ENCODE data around the gene GGCT. TPM values are rescaled to one million over a fixed set of nuclear protein-coding genes. Genes with fewer than 3 reads are reported as not detected.

GGCT gene
- total RNA-seq, 2 donors from 2014 or later: 46.4 to 48.9 TPM

GRCh38 chr7:30479202-30480120 is 25.2 kb downstream of the GGCT start:
- Mint-ChIP-seq H3K4me1 (peaks cover 3% of the 10 kb centered on the region), H3K36me3 (ENCODE audit: low read depth) (no peaks in the 10 kb centered on the region), H3K27ac (no peak overlapping the region), H3K27me3 (ENCODE audit: insufficient read depth) (peaks cover 40% of the 10 kb centered on the region), H3K4me3 (peak overlapping the region; percentile 71), H3K9me3 (no peaks in the 10 kb centered on the region)
- peak overlapping the region; percentile 85 for H3K4me3 ChIP-seq (ENCODE audit: low read length)
- H3K9me3 ChIP-seq (ENCODE audit: control insufficient read depth, low read length): peaks cover 8% of the 10 kb centered on the region
- peaks cover 4% of the 10 kb centered on the region for H3K4me1 ChIP-seq (ENCODE audit: control insufficient read depth, insufficient read depth, low read length)
- WGBS, 2 experiments (ENCODE audit: insufficient coverage in 1 of 2, insufficient read length in 1 of 2): 87 to 93% methylated on average over 7 to 14 of the region's 14 CpGs
- H3K27me3 ChIP-seq (ENCODE audit: control insufficient read depth, insufficient read depth, low read length, poor library complexity, severe bottlenecking): peaks cover 74% of the 10 kb centered on the region
- H3K36me3 ChIP-seq (ENCODE audit: control insufficient read depth, insufficient read depth, low read length): no peaks in the 10 kb centered on the region
- H3K9ac ChIP-seq (ENCODE audit: extremely low read depth, low read length, poor library complexity, severe bottlenecking): no peak overlapping the region
- TF ChIP-seq CTCF (conservative IDR thresholded peaks at IDR 0.05): no peak
- H3K27ac ChIP-seq (ENCODE audit: low read depth, low read length): no peak overlapping the region
- peak; percentile 46 for DNase-seq

GRCh38 chr7:30478349-30479201 is 26.1 kb downstream of the GGCT start, which contains the start of gene NOD1:
Gene NOD1, minus strand, starts transcription at chr7:30478784. Its CDS starts 21,863 bp downstream, at chr7:30456921.
- H3K36me3 Mint-ChIP-seq (ENCODE audit: low read depth): no peaks in the 10 kb centered on the region
- peaks cover 8% of the 10 kb centered on the region for H3K9me3 ChIP-seq (ENCODE audit: control insufficient read depth, low read length)
- peak within 1 kb of the TSS; percentile 85 for H3K4me3 ChIP-seq (ENCODE audit: low read length)
- H3K4me1 ChIP-seq (ENCODE audit: control insufficient read depth, insufficient read depth, low read length): peaks cover 4% of the 10 kb centered on the region
- DNase-seq: peak; percentile 88
- peaks cover 82% of the 10 kb centered on the region for H3K27me3 ChIP-seq (ENCODE audit: control insufficient read depth, insufficient read depth, low read length, poor library complexity, severe bottlenecking)
- H3K36me3 ChIP-seq (ENCODE audit: control insufficient read depth, insufficient read depth, low read length): no peaks in the 10 kb centered on the region
- peaks cover 49% of the 10 kb centered on the region for H3K27me3 Mint-ChIP-seq (ENCODE audit: insufficient read depth)
- WGBS, 2 experiments (ENCODE audit: insufficient coverage in 1 of 2, insufficient read length in 1 of 2): 6 to 16% methylated on average over 17 to 77 of the region's 77 CpGs
- peak within 1 kb of the TSS; percentile 41 for H3K9ac ChIP-seq (ENCODE audit: extremely low read depth, low read length, poor library complexity, severe bottlenecking)
- TF ChIP-seq CTCF (conservative IDR thresholded peaks at IDR 0.05): peak; percentile 50
- H3K9me3 Mint-ChIP-seq: no peaks in the 10 kb centered on the region
- H3K4me3 Mint-ChIP-seq: peak within 1 kb of the TSS; percentile 71
- H3K27ac ChIP-seq (ENCODE audit: low read depth, low read length): peak within 1 kb of the TSS; percentile 38
- H3K4me1 Mint-ChIP-seq: peaks cover 8% of the 10 kb centered on the region
- H3K27ac Mint-ChIP-seq: peak within 1 kb of the TSS; percentile 45

- Histone ChIP-seq H3K4me1 (ENCODE audit: control insufficient read depth, insufficient read depth, low read length) (peaks cover 8% of the 10 kb centered on the region), H3K4me3 (ENCODE audit: low read length) (no peak overlapping the region), H3K36me3 (ENCODE audit: control insufficient read depth, insufficient read depth, low read length) (no peaks in the 10 kb centered on the region), H3K27me3 (ENCODE audit: control insufficient read depth, insufficient read depth, low read length, poor library complexity, severe bottlenecking) (peaks cover 76% of the 10 kb centered on the region), H3K27ac (ENCODE audit: low read depth, low read length) (no peak overlapping the region), H3K9ac (ENCODE audit: extremely low read depth, low read length, poor library complexity, severe bottlenecking) (no peak overlapping the region), H3K9me3 (ENCODE audit: control insufficient read depth, low read length) (peaks cover 8% of the 10 kb centered on the region)
- Mint-ChIP-seq H3K4me3 (no peak overlapping the region), H3K36me3 (ENCODE audit: low read depth) (no peaks in the 10 kb centered on the region), H3K27me3 (ENCODE audit: insufficient read depth) (peaks cover 53% of the 10 kb centered on the region), H3K27ac (no peak overlapping the region), H3K9me3 (no peaks in the 10 kb centered on the region), H3K4me1 (peaks cover 26% of the 10 kb centered on the region)
- no peak for DNase-seq
- WGBS, 2 experiments (ENCODE audit: insufficient coverage in 1 of 2, insufficient read length in 1 of 2): 92 to 95% methylated on average over 7 to 10 of the region's 10 CpGs
- TF ChIP-seq CTCF (conservative IDR thresholded peaks at IDR 0.05): no peak
Measured at GRCh38 chr7:30476459-30477145, 28.0 kb downstream of the GGCT start.

Measured in endodermal cell (in vitro differentiated cells).